Esophagus muscularis mucosa (tissue), 4 donors: Measurements from ENCODE around the gene KDF1. TPM values are rescaled to one million over a fixed set of nuclear protein-coding genes. Genes with fewer than 3 reads are reported as not detected.

Experiments used
- DNase-seq: peaks from one replicate; pipeline ENCODE4 v3.0.0-alpha.2; 2017; ENCODE audit errors: extremely low spot score
- H3K27ac ChIP-seq, 4 donors: fragments of 200-600 bp; sonication (generic); replicated peaks in 1 of 4; 1 replicate in 3 of 4; 2 replicates in 1 of 4; pipeline ENCODE4 v1.5.1; 2016 to 2019; ENCODE audit warnings: mild to moderate bottlenecking in 1 of 4
- H3K27me3 ChIP-seq, 4 donors: fragments of 200-600 bp; sonication (generic); one replicate each; pipeline versions ENCODE4 v1.5.1 to v1.6.0; 2016 to 2019
- H3K36me3 ChIP-seq, 4 donors: fragments of 200-600 bp; sonication (generic); one replicate each; pipeline ENCODE4 v1.5.1; 2016 to 2019
- H3K4me1 ChIP-seq, 4 donors: fragments of 200-600 bp; sonication (generic); one replicate each; pipeline ENCODE4 v1.5.1; 2016 to 2019
- H3K4me3 ChIP-seq, 4 donors: fragments of 200-600 bp; sonication (generic); 1 replicate in 2 of 4; 2 replicates in 2 of 4; pipeline ENCODE4 v1.5.1; 2016 to 2019; ENCODE audit warnings: mild to moderate bottlenecking in 4 of 4, moderate library complexity in 1 of 4
- H3K9me3 ChIP-seq, 4 donors: fragments of 200-600 bp; sonication (generic); 1 replicate in 3 of 4; 2 replicates in 1 of 4; pipeline ENCODE4 v1.5.1; 2016 to 2019
- CTCF ChIP-seq, 3 experiments: fragments of 200-600 bp in 2 of 3; fragments of 450-650 bp in 1 of 3; sonication (generic) in 2 of 3; IDR thresholded peaks; one replicate each; pipeline ENCODE4 v1.5.1; 2017 to 2019; ENCODE audit warnings: antibody characterized with exemption in 3 of 3, mild to moderate bottlenecking in 2 of 3, moderate library complexity in 1 of 3
- EP300 ChIP-seq: sonication (generic); formaldehyde crosslinking; IDR thresholded peaks from one replicate; pipeline ENCODE4 v1.6.1; 2017; ENCODE audit warnings: antibody characterized with exemption
- POLR2A ChIP-seq: fragments of 450-650 bp; IDR thresholded peaks from one replicate; pipeline ENCODE4 v1.6.1; 2017; ENCODE audit warnings: antibody characterized with exemption, moderate library complexity, mild to moderate bottlenecking, low read depth
- POLR2AphosphoS5 ChIP-seq, 2 donors: sonication (generic); formaldehyde crosslinking; IDR thresholded peaks; one replicate each; pipeline ENCODE4 v1.6.1; 2017; ENCODE audit warnings: antibody characterized with exemption in 2 of 2
- WGBS: methylation state at CpG from one replicate; pipeline ENCODE4 v1.1.5; 2018; 5-methylcytosine and 5-hydroxymethylcytosine counted together
- intact Hi-C: fragments of 100-400 bp; cut with DNase I; formaldehyde crosslinking; loops from one replicate; pipeline ENCODE4 v1.15.1; 2023
- total RNA-seq, 4 donors: library from RNA; depleted of rRNA; stranded (reverse); fragments of >200 nt; gene quantifications; one replicate each; pipeline versions ENCODE4 v1.1.0 to v1.2.1, GENCODE V29; 2016

Gene KDF1
- total RNA-seq = under 1 TPM in 2 of 4 donors, not detected in 2; 0.33 to 0.42 TPM

GRCh38 chr1:26959722-26960624, at the start of gene KDF1:
TSS of gene KDF1 (minus strand) at chr1:26960468. CDS start at chr1:26952380, 8,088 bp downstream.
- TF ChIP-seq EP300 (no peak), POLR2AphosphoS5 (IDR thresholded peaks at IDR 0.05) (no peak), POLR2A (no peak), CTCF (IDR thresholded peaks at IDR 0.05) (no peak)
- H3K4me3 ChIP-seq = peak within 1 kb of the TSS; percentile 37 to 54 (median 40)

GRCh38 chr1:27009601-27010197, 49.4 kb upstream of the KDF1 start:
- TF ChIP-seq EP300 (no peak), POLR2AphosphoS5 (IDR thresholded peaks at IDR 0.05) (peak in 1 of 2 donors; percentile 26), CTCF (IDR thresholded peaks at IDR 0.05) (peak in 1 of 3 experiments; percentile 6)
- H3K9me3 ChIP-seq = no peaks in the 10 kb centered on the region
- H3K4me1 ChIP-seq = peaks cover 53 to 74% (median 72%) of the 10 kb centered on the region in 4 donors
- intact Hi-C loops = no loop called here
- H3K27ac ChIP-seq = peak overlapping the region; percentile 93 to 97 (median 95)
- peaks cover 10 to 21% (median 18%) of the 10 kb centered on the region in 4 donors for H3K36me3 ChIP-seq
- 41% methylated on average over 6 of the region's 6 CpGs for WGBS
- H3K4me3 ChIP-seq = peak overlapping the region; percentile 72 to 88 (median 76)
- H3K27me3 ChIP-seq = no peaks in the 10 kb centered on the region
- no peak for DNase-seq

More at GRCh38 chr1:26959722-26960624, at the start of gene KDF1:
- DNase-seq = no peak
- intact Hi-C loops = no loop called here
- H3K9me3 ChIP-seq = peaks cover 0 to 13% (median 5%) of the 10 kb centered on the region in 4 donors
- H3K4me1 ChIP-seq = peaks cover 9 to 16% (median 12%) of the 10 kb centered on the region in 4 donors
- 2% methylated on average over 30 of the region's 86 CpGs for WGBS
- no peak within 1 kb of the TSS for H3K27ac ChIP-seq
- peaks cover 6 to 84% (median 30%) of the 10 kb centered on the region in 4 donors for H3K27me3 ChIP-seq
- no peaks in the 10 kb centered on the region for H3K36me3 ChIP-seq

GRCh38 chr1:27007909-27008582, 47.8 kb upstream of the KDF1 start:
- intact Hi-C loops = no loop called here
- no peak for DNase-seq
- 54% methylated on average over 6 of the region's 9 CpGs for WGBS
- H3K36me3 ChIP-seq = peaks cover 10 to 28% (median 24%) of the 10 kb centered on the region in 4 donors
- peak overlapping the region; percentile 93 to 97 (median 95) for H3K27ac ChIP-seq
- no peaks in the 10 kb centered on the region for H3K27me3 ChIP-seq
- peak overlapping the region; percentile 72 to 88 (median 76) for H3K4me3 ChIP-seq
- no peak for TF ChIP-seq EP300
- no peak for TF ChIP-seq CTCF (IDR thresholded peaks at IDR 0.05)
- TF ChIP-seq POLR2AphosphoS5 (IDR thresholded peaks at IDR 0.05) = peak; percentile 76 to 88
- peaks cover 64 to 85% (median 82%) of the 10 kb centered on the region in 4 donors for H3K4me1 ChIP-seq
- H3K9me3 ChIP-seq = no peaks in the 10 kb centered on the region

GRCh38 chr1:27006683-27007082, 46.4 kb upstream of the KDF1 start:
- TF ChIP-seq POLR2AphosphoS5 (IDR thresholded peaks at IDR 0.05) (peak in 1 of 2 donors; percentile 14), POLR2A (no peak)
- peaks cover 10 to 28% (median 24%) of the 10 kb centered on the region in 4 donors for H3K36me3 ChIP-seq
- peaks cover 67 to 94% (median 90%) of the 10 kb centered on the region in 4 donors for H3K4me1 ChIP-seq
- no peak overlapping the region for H3K4me3 ChIP-seq
- intact Hi-C loops = no loop called here
- no peaks in the 10 kb centered on the region for H3K9me3 ChIP-seq
- H3K27ac ChIP-seq = peak overlapping the region; percentile 93 to 97 (median 95)
- 66% methylated on average over 13 of the region's 13 CpGs for WGBS
- DNase-seq = no peak
- no peaks in the 10 kb centered on the region for H3K27me3 ChIP-seq
